HepG2 (cell line): Measurements from ENCODE around the gene BCL2A1. TPM values are rescaled to one million over a fixed set of nuclear protein-coding genes. Genes with fewer than 3 reads are reported as not detected.

Experiments
- BRCA1 ChIP-seq: sonication (generic); formaldehyde crosslinking; IDR thresholded peaks from 2 replicates; pipeline ENCODE4 v1.4.0; 2020; ENCODE audit warnings: missing genetic modification reagents
- DNMT1 ChIP-seq: sonication (generic); formaldehyde crosslinking; IDR thresholded peaks from 2 replicates; pipeline ENCODE4 v1.5.1; 2020; ENCODE audit warnings: mild to moderate bottlenecking, missing genetic modification reagents
- DNMT3B ChIP-seq: conservative IDR thresholded peaks from 2 replicates; pipeline ENCODE4 v1.6.1; 2016; ENCODE audit warnings: missing biosample characterization, control low read depth
- ELF3 ChIP-seq: IDR thresholded peaks from 2 replicates; pipeline ENCODE4 v1.6.1; 2016; ENCODE audit warnings: missing genetic modification reagents, missing compliant biosample characterization
- EP300 ChIP-seq, 3 experiments: sonication (generic) in 1 of 3; formaldehyde crosslinking in 1 of 3; IDR thresholded peaks; 2 replicates each; pipeline versions ENCODE4 v1.5.1 to v1.6.1; 2011 to 2020; ENCODE audit warnings: low read depth in 2 of 3, low read length in 2 of 3, borderline replicate concordance in 1 of 3, improper control_type of control experiment in 1 of 3, mild to moderate bottlenecking in 1 of 3, missing genetic modification reagents in 1 of 3, moderate library complexity in 1 of 3
- FLYWCH1 ChIP-seq: sonication (generic); formaldehyde crosslinking; IDR thresholded peaks from 2 replicates; pipeline ENCODE4 v1.8.1; 2023; ENCODE audit warnings: mild to moderate bottlenecking, missing genetic modification reagents
- GZF1 ChIP-seq: sonication (generic); formaldehyde crosslinking; IDR thresholded peaks from 2 replicates; pipeline ENCODE4 v1.5.1; 2020; ENCODE audit warnings: mild to moderate bottlenecking, missing genetic modification reagents
- HDAC1 ChIP-seq: sonication (generic); formaldehyde crosslinking; IDR thresholded peaks from 2 replicates; pipeline ENCODE4 v1.5.1; 2020; ENCODE audit warnings: mild to moderate bottlenecking, missing genetic modification reagents
- HINFP ChIP-seq: sonication (generic); formaldehyde crosslinking; IDR thresholded peaks from 2 replicates; pipeline ENCODE4 v1.4.0; 2020; ENCODE audit warnings: low read depth, mild to moderate bottlenecking, missing genetic modification reagents
- HNF1A ChIP-seq, 2 experiments: sonication (generic) in 1 of 2; formaldehyde crosslinking in 1 of 2; IDR thresholded peaks; 2 replicates each; pipeline versions ENCODE4 v1.4.0 to v1.6.1; 2016 to 2020; ENCODE audit warnings: borderline replicate concordance in 1 of 2, low read depth in 1 of 2, mild to moderate bottlenecking in 1 of 2, missing genetic modification reagents in 1 of 2
- ISL2 ChIP-seq: sonication (generic); formaldehyde crosslinking; IDR thresholded peaks from 2 replicates; pipeline ENCODE4 v1.5.0; 2020; ENCODE audit warnings: missing genetic modification reagents
- MIER2 ChIP-seq: IDR thresholded peaks from 2 replicates; pipeline ENCODE4 v1.6.1; 2016; ENCODE audit warnings: missing biosample characterization, missing genetic modification reagents
- PHB2 ChIP-seq: fragments of 450-650 bp; IDR thresholded peaks from 2 replicates; pipeline ENCODE4 v1.6.1; 2018; ENCODE audit not compliant: partially characterized antibody
- RNF219 ChIP-seq: sonication (generic); formaldehyde crosslinking; IDR thresholded peaks from 2 replicates; pipeline ENCODE4 v1.5.0; 2020; ENCODE audit warnings: mild to moderate bottlenecking, missing genetic modification reagents
- SATB2 ChIP-seq: sonication (generic); formaldehyde crosslinking; IDR thresholded peaks from 2 replicates; pipeline ENCODE4 v1.5.0; 2020; ENCODE audit warnings: missing genetic modification reagents
- WIZ ChIP-seq: sonication (generic); formaldehyde crosslinking; IDR thresholded peaks from 2 replicates; pipeline ENCODE4 v1.5.1; 2020; ENCODE audit warnings: mild to moderate bottlenecking, missing genetic modification reagents
- ZNF12 ChIP-seq: sonication (generic); formaldehyde crosslinking; IDR thresholded peaks from 2 replicates; pipeline ENCODE4 v1.5.0; 2020; ENCODE audit warnings: missing genetic modification reagents
- ZNF709 ChIP-seq: sonication (generic); formaldehyde crosslinking; IDR thresholded peaks from 2 replicates; pipeline ENCODE4 v1.5.0; 2020; ENCODE audit warnings: mild to moderate bottlenecking, missing genetic modification reagents
- ZNF746 ChIP-seq: sonication (generic); formaldehyde crosslinking; IDR thresholded peaks from 2 replicates; pipeline ENCODE4 v1.8.0; 2022; ENCODE audit warnings: mild to moderate bottlenecking, missing genetic modification reagents
- ZNF766 ChIP-seq: sonication (generic); formaldehyde crosslinking; IDR thresholded peaks from 2 replicates; pipeline ENCODE4 v1.5.0; 2020; ENCODE audit warnings: missing genetic modification reagents, borderline replicate concordance
- ZNF839 ChIP-seq: sonication (generic); formaldehyde crosslinking; IDR thresholded peaks from 2 replicates; pipeline ENCODE4 v1.4.0; 2020; ENCODE audit warnings: missing genetic modification reagents, mild to moderate bottlenecking, borderline replicate concordance
- polyA plus RNA-seq, 8 experiments: library from polyadenylated mRNA; depleted of rRNA in 3 of 8; stranded (reverse) in 7 of 8; unstranded in 1 of 8; fragments of >200 nt; fragmentation: Illumina TruSeq in 4 of 8; extraction: Trizol in 4 of 8; gene quantifications; 2 replicates each; pipeline versions ENCODE4 v1.2.1 to v1.2.3, GENCODE V29; 2011 to 2016; ENCODE audit warnings: low read depth in 4 of 8, missing spikeins in 1 of 8, mixed read lengths in 1 of 8; ENCODE audit not compliant: insufficient read depth in 1 of 8
- total RNA-seq, 5 experiments: library from RNA; depleted of rRNA; stranded (reverse); fragments of >200 nt; fragmentation: Illumina TruSeq; extraction: Trizol; gene quantifications; 2 replicates each; pipeline ENCODE4 v1.2.3, GENCODE V29; 2016; ENCODE audit warnings: low read depth in 1 of 5

BCL2A1 gene
- total and polyA plus RNA-seq, 2 of the 13 experiments (the other 11 are each of a cell fraction or from before 2014, with no cell fraction given), result 0.08 to 0.31 TPM

GRCh38 chr15:79923079-79923514 lies 47.9 kb downstream of the BCL2A1 start (continued):
- no peak for TF ChIP-seq ELF3
- TF ChIP-seq HINFP, result no peak
- 0 out of 2 replicates have a peak, but pooled peaks have one; percentile 30 for TF ChIP-seq ZNF746
- 0 out of 2 replicates have a peak, but pooled peaks have one; percentile 0 for TF ChIP-seq GZF1
- TF ChIP-seq ZNF839 (CRISPR knock-in tag), result no peak
- TF ChIP-seq HDAC1 (CRISPR knock-in tag), result 0 out of 2 replicates have a peak, but pooled peaks have one; percentile 36
- no peak for TF ChIP-seq BRCA1 (CRISPR knock-in tag)
- no peak for TF ChIP-seq RNF219 (CRISPR knock-in tag)
- TF ChIP-seq ZNF766 (CRISPR knock-in tag), result 0 out of 2 replicates have a peak, but pooled peaks have one; percentile 17
- no peak for TF ChIP-seq SATB2 (CRISPR knock-in tag)
- no peak for TF ChIP-seq DNMT3B (CRISPR knock-in tag)
- 0 out of 2 replicates have a peak, but pooled peaks have one; percentile 11 for TF ChIP-seq ISL2 (CRISPR knock-in tag)
- 0 out of 2 replicates have a peak, but pooled peaks have one; percentile 47 for TF ChIP-seq DNMT1 (CRISPR knock-in tag)
- TF ChIP-seq ZNF709 (CRISPR knock-in tag), result no peak; the same call in 1 of the 2 replicates
- no peak for TF ChIP-seq PHB2
- no peak; the same call in 1 of the 2 replicates for TF ChIP-seq WIZ
- no peak for TF ChIP-seq HNF1A (IDR thresholded peaks at IDR 0.05; ENCODE audit: low read depth)
- TF ChIP-seq HNF1A (CRISPR knock-in tag; IDR thresholded peaks at IDR 0.05; ENCODE audit: borderline replicate concordance), result 0 out of 2 replicates have a peak, but pooled peaks have one; percentile 5
- no peak for TF ChIP-seq FLYWCH1 (CRISPR knock-in tag)
- no peak for TF ChIP-seq MIER2
- no peak for TF ChIP-seq ZNF12
- TF ChIP-seq EP300 (IDR thresholded peaks at IDR 0.05; ENCODE audit: low read depth in 2 of 2, low read length in 2 of 2), result no peak
- TF ChIP-seq EP300 (CRISPR knock-in tag; IDR thresholded peaks at IDR 0.05; ENCODE audit: borderline replicate concordance), result no peak
